Stimulated activated CD4-positive, alpha-beta T cell treated with anti-CD3 and anti-CD28 coated beads, Interleukin-2, amount 100 ng/mL, for 4 hours (primary cell): ENCODE results near the gene KCND3.
"Not testable (repeated sequence)": the region's sequence is repeated elsewhere in the genome, so short reads cannot be mapped to it uniquely, and the experiment has no call there.

Source experiments
- DNase-seq: peaks from one replicate; pipeline ENCODE4 v3.0.0-alpha.2; 2020; ENCODE audit warnings: low read depth

Gene KCND3

DNA sequence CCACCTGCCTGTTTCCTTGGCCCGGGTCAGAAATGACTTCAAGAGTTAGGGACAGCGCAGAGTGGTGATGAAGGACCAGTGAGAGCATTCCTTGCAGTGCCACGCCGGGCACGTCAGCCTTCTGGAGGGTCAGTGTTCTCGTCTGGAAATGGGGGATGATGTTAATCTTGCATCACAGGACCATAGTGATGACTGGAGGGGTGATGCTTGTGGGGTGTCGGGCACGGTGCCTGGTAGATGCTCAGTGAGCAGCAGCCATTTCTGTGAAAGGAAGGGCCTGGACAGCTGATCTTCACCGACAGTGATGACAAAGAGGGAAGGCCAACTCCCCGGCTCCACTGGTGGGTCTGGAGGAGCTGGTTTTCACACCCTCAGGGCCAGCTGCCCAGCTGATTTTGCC lies 177.6 kb downstream of the KCND3 start:
- no peak for DNase-seq

DNA sequence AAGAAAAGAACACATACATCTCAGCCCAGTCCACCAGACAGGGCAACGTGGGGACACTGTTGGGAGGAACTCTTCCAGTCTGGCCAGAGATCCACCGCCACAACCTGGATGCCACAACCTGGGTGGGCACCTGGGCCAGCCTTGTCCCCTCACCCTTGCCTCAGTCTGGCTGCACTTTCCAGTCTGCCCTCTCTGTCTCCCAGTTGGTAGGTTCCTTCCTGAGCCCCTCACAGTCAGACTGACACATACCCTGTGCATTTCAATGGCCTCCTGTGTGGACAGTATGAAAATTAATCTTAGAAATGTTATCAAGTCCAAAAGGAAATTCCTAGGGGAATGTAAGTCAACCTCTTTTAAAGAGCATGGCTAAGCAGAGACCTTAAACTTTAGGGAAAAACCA lies 184.2 kb downstream of the KCND3 start:
- DNase-seq = no peak

DNA sequence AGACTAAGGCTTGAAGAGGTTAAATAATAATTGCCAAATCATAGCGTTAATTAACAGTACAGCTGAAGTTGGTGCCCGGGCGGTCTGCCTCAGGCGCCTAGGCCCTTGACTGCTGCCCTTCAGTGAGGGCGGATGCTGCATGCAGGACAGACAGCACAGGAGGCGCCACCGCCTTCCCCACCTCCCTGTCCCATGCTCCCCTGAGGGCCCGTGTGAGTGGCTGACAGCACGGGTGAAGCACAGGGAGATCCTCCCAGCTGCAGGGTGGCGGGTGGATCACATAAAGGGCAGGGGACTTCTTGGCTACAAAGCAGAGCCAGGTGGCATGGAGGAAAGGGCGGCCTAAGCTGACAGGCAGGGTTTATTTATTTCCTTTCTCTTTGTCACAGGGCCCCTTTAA lies 184.7 kb downstream of the KCND3 start:
- DNase-seq = no peak

DNA sequence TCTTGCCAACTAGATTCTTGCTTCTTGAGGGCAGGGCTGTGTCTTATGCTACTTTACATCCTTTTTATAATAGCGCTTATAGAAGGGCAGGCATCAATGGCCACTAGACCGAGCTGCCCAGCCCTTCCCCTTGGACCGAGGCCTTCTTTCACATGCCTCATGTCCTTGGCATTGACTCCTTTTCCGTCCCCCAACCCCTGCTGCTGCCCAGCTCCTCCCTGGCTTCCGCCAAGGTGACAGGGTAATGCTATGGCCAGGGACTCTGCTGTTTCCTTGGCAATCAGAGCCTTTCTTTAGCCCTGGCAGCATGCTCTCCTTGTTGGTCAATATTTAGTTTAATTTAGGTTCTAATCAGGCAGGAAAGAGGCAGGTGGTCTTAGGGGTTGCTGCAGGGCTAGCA lies 185.5 kb downstream of the KCND3 start:
- no peak for DNase-seq

DNA sequence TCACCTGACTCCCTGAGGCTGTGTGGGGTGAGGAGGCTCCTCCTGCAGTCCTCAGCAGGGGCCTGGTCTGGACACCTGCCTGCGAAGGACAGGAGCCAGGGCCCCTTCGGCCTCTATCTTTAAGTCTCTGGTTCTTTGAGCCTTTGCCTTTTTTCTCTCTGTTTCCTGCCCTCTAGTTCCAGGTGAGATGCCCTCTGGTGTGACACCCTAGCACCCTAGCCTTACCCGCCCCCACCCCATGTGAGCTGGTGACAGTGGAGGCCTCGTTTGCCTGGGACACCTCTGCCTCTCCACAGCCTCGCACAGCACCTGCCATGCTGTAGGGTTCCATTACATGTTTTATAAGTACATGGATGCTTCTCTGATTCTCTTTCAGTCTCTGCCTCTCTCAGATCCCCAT lies 186.5 kb downstream of the KCND3 start:
- DNase-seq = no peak

DNA sequence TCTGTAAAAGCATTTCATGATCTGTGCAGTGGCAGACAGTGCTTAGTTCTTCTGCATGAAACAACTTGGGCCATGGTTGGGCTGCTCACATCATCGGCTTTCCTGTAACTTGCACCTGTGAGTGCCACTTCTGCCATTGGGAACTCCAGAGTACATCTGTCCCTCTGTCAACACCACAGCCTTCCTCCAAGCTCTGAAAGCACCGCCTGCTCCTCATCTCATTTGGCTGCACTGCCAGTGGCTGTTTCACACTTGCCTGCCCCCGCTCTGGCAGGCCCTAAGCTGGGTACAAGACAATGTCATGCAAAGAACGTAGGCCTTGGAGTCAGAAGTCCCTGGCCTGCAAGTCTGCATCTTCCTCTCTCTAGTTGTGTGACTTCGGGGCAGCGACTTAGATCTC lies 187.4 kb downstream of the KCND3 start:
- DNase-seq = no peak

DNA sequence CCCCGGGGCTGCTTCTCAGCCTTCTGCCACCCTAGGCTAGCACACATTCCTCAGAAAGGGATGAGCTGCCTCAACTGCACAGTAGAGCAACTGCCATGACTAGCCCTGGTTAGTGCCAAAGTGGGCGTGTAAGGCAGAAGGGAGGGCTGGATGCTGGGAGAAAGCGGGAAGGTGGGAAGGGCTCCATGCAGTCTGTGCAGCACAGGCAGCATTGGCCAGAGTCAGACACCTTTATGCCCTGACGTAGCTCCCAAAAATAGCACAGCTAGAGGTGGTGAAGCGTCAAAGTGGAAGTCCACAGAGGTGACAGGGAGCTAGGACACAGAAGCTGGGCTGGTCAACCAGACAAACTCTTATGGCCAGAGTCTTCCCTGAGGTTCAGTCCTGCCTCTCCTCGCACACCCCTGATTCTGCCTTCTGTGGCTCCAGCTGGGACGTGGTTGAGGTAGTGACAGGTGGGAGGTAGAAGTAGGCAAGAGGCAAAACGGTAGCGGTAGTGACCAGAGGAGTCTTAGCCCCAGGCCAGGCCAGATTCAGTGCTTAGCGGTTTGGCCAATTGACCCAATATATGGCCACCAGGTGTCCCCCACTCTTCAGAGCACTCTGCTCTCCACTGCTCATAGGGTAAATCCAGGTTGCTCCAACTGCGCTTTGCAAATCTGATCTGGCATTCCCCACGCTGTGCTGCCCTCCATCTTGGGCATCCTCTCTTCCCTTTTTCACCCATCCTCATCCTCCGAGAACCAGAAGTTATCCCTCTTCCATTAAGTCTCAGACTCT lies 188.2 kb downstream of the KCND3 start:
- DNase-seq = no peak

DNA sequence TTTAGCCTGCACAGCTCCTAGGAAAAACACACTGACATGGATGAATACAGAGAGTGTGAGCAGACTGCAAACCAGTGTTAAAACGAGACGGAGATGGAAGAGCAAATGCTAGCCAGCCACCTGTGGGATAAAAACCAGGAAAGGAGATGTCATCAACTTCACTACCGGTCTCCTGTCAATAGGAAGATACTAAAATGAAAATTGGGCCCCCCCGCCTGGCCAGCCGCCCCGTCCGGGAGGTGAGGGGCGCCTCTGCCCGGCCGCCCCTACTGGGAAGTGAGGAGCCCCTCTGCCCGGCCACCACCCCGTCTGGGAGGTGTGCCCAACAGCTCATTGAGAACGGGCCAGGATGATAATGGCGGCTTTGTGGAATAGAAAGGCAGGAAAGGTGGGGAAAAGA lies 189.7 kb downstream of the KCND3 start:
- not testable (repeated sequence) for DNase-seq

DNA sequence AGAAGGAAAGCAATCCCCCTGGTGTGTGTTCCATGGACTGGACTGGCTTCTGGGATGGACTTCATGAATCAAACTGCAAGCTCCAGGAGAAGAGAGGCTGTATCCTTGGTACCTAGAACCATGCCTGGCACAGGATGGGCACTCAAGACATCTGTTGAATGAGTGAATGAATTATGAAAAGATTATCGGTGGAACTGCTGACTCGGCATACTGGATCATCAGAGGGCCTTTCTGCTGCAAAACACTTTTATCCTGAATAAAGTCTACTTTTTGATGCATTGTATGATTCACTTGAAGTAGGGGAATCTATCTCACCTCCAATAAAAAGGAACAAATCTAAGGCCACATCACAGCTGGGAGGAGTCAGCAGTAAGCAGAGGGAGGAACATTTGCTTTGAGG lies 190.9 kb downstream of the KCND3 start:
- DNase-seq = no peak

DNA sequence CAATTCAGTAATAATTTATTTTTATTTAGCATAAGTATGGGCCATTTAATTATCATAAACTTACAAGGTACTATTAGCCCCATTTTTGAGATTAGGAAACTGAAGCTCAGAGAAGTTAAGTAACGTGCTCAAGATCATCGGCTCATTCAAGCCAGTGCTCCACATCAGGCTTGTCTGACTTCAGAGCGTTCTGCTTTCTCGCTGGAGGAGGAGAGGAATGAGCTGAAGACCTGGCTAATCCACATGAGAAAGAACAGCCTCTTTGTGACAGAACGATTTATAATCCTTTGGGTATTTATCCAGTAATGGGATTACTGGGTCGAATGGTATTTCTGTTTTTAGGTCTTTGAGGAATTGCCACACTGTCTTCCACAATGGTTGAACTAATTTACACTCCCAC lies 194.1 kb downstream of the KCND3 start:
- no peak for DNase-seq

DNA sequence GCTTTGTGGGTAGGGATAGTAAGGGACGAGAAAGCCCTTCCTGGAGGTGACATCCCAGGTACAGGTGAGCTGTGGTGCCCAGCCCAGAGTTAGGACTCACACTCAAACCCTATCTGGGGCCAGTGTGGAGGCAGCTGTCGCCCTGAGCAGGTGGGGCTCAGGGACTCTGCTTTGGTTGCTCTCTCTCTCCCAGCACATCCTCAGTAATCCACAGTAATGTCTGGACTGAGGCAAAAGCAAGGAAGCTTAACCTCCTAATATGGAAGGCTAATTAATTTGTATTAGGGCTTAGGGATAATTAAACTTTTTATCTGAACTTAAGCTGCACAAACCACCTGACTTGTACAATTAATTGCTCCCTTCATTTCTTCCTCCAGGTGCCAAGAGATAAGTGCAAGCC lies 195.5 kb downstream of the KCND3 start:
- DNase-seq = no peak

DNA sequence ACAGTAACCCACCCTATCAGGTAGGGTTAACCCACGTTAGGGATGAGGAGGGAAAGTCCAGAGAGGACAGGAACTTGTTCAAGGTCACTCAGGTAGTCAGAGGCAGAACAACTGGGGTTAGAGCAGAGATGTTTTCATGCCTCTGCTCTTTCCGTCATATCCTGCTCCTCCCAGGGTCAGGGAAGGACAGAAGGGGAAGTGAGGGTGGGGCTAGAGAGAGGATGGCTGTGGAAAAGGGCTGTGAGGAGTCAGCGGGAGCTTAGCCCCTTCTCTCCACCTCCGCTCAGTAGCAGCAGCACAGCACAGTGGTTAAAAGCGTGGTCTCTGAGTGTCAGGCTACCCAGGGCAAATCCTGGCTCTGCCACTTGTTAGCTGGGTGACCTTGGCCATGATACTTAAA lies 197.2 kb downstream of the KCND3 start:
- DNase-seq = no peak

DNA sequence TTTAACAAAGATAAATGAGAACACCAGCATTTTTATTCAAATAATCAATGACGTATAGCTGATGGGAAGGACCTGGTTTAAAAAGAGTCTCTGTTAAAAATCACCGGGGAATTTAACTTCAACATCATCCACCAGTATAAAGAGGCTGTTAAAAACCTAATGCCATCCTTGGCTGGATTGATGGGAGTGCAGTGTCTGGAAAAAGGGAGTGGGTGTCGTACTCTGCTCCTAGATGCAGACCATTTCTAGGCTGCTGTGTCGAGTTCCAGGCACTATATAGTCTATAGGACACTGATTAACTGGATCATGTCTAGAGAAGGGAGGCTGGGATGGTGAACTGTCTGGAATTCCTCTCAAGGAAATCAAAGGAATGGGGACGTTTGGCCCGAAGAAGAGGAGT lies 197.7 kb downstream of the KCND3 start:
- no peak for DNase-seq

DNA sequence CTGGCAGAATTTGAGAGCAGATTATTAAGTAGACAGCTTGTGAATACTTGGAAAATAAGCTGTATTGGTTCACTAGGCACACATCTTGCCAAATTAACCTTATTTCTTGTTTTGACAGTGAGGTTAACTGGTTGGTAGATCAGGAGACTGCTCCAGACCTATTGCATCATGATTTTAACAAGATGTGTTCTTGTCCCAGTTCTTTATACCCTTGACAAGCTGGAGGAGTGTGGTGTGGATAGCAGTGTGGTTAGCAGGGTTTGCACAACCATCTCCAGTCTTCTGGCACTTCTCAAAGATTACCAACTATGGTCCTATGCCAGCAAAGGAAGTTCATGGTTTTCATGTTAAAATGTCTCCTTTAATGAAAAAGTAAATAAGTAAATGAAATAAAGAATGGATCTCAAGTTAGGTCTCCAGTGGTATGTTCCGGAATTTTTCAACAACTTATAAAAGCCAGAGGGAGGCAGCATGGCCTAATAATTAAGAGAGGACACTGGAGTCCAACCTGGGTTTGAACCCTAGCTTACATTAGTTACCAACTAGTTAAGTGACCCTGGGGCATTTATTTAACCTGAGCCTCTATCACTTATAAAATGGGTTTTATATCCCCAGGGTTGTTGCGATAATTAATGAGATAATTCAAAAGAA lies 199.7 kb downstream of the KCND3 start:
- DNase-seq = no peak

DNA sequence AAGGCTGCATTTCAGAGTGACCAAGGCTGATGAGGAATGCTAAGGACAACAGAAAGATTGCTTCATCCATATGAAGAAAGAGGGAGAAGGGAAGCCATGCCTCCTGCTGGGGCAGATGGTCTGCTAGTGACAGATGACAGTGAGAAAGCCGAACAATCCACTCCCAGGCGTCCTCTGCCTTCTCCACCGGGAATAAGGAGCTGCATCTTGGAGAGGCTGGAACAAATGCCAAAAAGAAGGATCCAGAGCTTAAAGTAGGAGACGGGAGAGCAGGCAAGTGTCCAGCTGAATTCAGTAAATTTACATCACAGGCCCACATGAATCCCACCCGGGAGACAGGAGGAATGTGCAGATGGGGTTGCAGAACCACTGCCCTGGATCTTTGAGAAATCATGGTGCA lies 200.3 kb downstream of the KCND3 start:
- DNase-seq = no peak

DNA sequence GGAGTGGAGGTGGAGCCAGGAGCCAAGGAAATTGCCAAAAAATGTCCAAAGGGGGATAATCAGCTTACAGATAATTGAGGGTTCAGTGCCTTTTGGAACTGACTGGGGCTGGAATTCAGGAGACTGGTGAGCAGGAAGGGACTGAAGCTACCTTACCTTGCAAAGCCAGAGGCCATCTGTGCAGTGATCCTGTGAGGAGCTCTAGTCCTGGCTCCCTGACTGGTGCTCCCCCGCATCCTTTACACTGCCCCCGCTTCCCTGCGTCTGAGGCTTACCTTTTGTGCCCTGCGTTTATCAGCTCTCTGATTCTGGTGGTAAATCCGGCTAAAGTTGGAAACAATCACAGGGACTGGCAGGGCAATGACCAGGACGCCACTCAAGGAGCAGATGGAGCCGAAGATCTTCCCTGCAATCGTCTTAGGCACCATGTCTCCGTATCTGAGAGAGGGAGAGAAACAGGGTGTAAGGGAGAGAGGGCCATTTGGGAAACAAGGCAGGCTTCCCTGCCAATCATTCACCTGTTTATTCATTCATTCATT lies 202.7 kb downstream of the KCND3 start:
- DNase-seq = no peak

DNA sequence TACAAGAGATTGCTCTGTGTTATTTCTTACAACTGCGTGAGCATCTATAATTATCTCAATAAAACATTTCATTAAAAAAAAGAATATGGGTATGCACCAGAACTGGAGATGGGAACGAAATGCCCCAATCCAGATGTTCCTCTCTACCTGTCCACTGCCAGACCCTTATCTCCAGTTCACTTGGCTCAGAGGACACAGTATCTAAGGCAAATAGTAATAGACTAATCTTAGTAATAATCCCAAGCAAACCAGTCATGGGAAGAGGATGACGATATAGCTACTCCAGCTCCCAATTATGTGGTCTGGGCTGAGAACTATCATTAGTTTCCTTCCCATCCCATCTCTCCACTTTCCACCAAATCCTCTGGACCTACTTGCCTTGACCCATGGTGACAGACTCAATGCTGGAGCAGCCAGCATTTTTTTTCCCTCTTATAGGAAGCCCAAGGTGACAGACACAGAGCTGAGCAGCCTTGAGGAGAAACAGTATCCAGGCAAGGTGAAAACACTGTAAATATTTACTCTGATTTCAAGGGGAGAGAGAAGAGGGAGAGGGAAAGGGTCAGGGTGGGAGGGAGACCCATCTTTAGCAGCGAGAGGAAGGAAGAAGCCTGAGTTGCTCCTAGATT lies 205.1 kb downstream of the KCND3 start:
- no peak for DNase-seq

DNA sequence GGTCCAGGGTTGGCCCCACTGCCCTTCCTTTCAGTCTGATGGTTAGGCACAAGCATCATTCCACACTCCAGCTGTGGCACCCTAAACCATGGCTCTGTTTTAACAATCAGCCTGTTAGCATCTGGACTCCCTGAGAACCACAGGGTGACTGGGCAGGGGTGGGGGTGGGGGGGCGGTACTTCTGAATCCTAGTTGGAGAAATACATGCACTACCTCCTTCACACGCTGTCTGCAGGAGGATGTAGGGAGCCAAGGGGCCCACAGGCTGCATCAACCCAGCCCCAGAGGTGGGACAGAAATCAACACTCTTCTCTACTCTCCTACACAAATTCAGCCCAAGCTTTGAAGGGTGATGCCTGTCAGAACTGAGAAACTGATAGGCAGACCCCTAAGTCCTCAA lies 209.9 kb downstream of the KCND3 start:
- no peak for DNase-seq

DNA sequence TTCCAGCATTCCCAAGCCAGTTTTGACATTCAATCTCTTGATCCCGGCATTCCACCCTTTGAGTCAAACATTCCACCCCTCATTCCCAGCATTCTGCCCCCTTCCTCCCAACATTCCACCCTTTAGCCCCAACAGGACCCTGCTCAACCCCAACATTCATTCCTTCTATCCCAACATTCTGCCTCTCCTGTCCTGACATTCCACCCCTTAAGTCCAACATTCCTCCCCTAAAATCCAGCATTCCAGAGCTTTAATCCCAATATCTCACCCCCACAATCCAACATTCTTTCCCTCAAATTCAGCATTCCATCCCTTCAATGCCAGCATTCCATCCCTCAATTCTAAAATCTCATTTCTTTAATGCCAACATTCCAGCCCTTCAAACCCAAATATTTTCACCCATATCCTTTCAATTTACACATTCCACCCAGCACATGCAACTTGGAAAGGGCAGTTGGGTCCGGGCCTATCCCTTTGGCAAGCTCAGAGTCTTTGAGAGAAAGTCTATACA lies 210.9 kb downstream of the KCND3 start:
- DNase-seq = no peak

DNA sequence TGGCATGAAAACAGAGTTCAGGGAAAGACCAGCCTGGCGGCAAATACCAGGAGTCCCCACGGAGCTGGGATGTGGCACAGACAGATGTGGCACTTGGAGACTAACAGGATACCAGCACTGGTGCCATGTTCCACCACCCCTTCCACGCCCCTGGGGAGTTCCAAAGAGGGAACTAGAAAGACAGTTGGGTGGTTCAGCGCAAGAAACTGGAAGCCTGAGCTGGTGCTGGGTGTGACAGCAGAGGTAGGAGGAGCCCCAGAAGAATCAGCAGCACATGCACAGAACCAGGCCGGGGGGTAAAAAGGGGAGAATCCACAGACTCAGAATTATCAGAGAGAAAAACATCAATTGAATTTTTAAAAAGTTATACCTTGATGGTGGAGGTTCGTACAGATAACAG lies 211.4 kb downstream of the KCND3 start:
- DNase-seq = no peak

DNA sequence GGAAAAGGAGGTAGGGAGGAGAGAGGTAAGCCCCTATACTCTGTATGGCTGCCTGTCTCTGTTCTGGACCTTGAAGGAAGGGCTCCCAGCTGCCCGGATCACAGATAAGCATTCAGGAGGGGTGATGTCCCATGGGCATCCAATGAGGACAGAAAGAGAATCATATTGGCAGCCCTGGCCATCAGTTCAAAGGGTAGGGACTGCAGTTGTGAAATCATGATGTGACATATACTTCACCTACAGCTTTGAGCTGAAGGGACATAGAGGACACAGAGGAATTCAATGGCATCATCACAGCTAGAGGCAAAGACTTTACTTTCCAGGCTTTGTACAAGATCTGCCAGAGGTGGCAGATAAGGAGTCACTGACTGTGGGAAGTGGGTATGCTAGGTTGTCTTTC lies 212.2 kb downstream of the KCND3 start:
- DNase-seq = no peak

DNA sequence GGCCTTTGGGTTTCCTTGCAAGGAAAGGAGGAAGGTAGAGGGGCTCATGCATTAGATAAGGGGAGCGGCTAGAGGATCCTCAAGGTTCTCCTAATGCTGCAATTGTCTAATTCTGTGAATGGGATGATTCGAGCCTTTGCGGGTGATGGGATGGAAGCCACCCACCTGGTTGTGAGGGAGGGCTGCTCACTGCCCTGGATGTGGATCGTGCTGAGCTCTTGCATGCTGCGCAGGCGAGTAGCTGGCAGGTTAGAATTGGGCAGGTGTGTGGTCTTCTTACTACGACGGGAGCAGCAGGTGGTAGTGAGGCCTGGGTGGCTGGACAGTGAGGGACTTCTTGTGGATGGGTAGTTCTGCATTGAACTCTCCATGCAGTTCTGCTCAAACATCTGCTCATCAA lies 212.6 kb downstream of the KCND3 start:
- DNase-seq = no peak

DNA sequence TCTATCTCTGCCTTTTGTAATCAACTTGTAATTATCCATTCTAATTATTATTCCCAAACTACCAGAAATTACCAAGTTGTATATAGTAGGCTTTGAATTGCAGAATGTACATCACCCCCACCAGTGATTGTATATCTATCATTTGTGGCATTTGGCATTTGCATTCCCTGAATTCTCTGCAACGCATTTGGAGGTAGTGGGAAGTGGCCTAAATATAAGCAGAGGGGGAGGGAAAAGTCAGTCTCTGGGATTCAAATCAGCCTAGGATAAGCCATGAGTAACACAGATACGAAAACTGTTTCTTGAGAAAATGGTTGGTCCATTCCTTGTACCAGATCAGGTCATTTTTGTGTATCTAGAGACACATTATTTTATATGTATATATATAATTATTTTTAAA lies 213.1 kb downstream of the KCND3 start:
- DNase-seq = no peak
